HPDE6-E6E7 (cell line): ENCODE data around the gene TAOK3.
"Not testable (repeated sequence)": the region's sequence is repeated elsewhere in the genome, so short reads cannot be mapped to it uniquely, and the experiment has no call there.

Experiments
- DNase-seq: peaks from one replicate; pipeline ENCODE4 v3.0.0; 2011; ENCODE audit warnings: missing footprints; ENCODE audit errors: extremely low spot score

The TAOK3 gene

DNA sequence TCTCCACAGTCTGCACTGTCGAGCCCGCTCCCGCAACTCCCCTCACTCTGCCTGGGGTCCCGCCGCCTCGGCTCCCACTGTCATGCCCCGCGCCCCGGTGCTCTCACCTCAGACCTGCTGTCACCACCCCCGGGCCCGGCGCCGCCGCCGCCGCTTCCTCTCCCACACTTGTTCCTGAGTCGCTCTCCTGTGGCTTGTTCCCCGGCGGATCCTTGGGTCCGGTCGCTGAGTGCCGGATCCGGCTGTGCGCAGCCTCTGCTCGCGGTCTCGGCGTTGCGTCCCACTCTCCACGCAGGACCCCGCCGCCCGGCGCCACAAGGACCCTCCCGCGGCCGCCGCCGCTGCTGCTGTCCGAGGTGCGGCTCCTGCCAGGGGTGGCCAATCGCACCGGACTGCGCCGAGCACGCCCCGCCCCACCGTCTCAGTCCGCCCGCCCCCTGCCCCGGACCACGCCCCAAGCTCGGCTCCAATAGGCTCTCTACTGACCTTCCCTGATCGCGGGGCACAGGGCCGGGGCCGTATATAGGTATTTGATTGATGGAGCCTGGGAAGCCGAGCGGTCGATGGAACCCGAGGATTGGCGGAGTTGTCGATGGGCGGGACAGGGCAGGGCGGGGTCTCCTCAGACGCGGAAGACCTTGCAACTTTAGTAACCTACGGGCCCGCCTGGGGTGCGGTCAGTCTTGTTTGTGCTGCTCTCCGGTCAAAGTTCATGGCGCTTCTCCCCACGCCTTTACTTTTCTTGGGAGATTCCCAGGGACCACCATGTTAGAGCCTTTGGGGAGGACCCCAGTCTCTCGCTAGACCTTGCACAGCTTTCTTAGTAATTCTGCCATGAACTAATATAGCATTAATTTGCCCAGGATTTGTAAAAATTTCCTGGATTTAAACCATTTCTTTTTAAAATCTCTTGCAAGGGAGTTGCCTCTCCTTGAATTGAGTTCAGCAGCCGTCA lies at the start of gene TAOK3:
TAOK3 (minus strand) TSS at position 367 of the 955 bp plus-strand sequence. CDS start 117,340 bp downstream, outside the sequence.
- DNase-seq = peak; percentile 91

DNA sequence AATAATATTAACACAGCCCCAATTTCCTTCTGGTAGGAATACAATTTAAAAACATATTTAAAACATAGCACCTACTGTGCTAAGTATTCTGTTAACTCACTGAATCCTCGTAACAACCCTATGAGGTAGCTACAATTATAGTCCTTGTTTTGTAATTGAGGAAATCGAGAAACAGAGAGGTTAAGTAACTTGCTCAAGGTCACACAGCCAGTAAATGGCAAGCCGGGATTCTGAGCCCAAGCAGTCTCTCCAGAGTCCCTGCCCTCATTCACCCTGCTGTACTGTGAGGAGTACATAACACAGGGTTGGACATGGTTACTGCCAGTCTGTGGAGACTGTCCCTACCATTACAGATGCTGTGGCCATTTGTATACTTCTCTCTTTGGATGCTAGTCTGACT lies 48.0 kb upstream of the TAOK3 start:
- DNase-seq = no peak

DNA sequence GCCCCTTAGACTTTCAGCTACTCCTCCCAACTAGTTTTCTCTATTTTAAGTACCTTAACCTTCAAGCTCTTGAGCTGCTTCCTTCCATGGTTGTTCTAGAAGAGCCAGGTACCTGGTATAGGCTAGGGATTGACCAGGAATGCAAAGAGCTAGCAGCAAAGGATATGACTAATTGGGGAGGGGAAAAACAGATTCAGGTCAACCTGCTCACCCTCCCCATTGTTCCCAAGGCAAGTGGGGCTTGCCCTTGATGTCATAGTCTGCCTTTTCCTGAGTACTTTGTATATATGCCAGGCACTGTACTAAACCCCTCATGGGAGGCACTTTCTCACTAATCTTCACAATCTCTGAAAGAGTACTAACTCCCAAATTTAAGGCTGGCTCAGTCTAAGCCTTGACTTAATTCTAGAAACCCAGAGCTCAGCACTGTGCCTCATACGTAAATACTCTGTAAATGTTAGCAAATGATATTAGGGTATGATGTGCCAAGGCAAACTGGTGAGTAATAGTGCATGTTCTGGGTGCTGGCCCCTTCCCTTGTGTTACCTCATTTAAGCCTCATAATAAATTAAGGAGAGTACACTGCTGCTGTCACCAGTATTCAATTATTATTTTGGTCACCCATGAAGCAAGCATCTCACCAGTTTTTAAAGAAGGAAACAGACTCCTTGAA lies 45.8 kb upstream of the TAOK3 start:
- peak; percentile 13 for DNase-seq

DNA sequence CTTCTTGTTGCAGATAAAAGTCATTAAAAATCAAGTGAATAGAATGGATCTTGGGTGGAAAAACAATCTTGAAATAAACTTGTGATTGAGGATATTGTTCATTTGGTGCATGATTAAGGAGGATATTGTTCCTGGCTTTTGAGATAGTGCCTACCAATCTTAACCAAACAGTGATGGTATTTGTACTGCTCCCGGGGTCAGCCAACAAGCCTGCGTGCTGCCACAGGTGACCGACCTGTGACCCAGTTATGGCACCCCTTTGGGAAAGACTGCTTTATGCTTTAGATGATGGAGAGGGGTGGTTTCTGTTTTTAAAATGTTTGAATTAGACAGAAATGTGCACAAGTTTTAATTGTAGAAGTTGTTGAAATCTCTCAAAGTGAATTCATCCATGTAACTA lies 45.2 kb upstream of the TAOK3 start:
- DNase-seq = no peak

DNA sequence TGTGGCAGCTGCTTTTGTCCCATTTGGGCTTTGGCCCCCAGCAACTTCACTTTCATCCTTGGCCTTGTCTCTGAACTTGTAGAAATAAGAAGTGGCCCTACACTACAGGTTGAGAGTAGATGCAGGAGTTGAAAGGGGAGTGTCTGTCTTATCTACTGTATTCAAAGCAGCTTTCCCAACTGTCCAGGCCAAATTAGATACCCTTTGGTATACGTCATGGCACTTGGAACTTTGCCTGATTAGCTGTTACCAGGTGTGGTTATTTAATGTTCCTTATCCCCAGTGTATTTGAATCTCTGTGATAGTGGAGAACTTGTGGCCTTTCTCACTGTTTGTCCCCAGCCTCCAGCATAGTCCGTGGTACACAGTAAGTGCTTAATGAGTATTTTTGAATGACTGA lies 37.1 kb upstream of the TAOK3 start:
- no peak for DNase-seq

DNA sequence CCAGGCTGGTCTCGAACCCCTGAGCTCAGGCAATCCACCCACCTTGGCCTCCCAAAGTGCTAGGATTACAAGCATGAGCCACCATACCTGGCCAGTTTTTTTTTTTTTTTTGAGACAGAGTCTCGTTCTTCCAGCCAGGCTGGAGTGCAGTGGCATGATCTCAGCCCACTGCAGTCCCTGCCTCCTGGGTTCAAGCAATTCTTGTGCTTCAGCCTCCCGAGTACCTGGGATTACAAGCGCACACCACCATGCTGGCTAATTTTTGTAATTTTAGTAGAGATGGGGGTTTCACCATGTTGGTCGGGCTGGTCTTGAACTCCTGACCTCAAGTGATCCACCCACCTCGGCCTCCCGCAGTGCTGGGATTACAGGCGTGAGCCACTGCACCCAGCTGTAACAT lies 35.5 kb upstream of the TAOK3 start:
- DNase-seq = not testable (repeated sequence)

DNA sequence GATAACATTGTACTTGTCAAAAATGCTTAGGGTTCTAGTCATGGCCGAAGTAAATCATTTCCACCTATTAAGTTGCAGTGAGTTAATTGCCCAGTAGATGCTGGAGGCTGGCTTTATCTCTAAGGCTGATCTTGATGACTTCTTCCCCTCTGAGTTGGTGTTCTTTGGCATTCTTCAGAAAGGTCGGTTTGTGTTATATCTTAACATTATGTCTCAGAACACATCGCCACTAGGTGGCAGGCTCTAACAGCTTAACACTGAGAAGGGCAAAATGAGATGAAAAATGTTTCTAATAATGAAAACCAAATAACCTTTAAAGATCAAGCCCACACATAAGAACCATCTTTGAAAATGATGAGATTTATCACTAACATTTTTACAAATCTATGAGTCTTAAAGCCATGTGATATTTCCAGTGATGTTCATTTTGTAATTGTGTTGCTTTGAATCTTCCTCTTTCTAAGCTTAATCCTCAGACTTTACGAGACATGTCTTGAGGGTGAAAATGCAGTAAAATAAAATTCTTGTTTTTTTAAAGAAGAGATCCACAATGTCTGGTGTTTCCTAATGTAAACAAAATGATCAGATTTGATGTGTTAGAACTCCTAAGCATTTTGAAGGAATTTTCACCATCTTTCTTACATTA lies 32.3 kb upstream of the TAOK3 start:
- peak; percentile 19 for DNase-seq

DNA sequence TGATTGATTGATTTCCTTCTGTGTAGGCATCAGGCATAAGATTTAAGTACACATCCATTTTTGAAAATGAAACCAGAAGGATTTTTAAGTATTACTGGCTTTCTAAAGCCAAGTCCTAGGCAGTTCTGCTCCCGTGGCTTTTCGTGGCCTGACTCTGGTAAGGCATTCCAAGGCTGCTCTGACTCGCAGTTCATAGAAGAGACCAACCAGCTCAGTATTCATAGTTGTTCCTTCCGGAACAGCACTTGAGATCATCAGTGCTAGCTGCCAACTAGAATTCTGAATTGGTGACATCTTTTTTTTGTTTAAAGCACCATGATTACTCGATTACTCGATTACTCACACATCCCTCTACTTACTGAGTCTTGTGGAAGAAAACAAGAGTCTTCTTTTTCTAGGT lies 29.5 kb upstream of the TAOK3 start:
- DNase-seq = no peak

DNA sequence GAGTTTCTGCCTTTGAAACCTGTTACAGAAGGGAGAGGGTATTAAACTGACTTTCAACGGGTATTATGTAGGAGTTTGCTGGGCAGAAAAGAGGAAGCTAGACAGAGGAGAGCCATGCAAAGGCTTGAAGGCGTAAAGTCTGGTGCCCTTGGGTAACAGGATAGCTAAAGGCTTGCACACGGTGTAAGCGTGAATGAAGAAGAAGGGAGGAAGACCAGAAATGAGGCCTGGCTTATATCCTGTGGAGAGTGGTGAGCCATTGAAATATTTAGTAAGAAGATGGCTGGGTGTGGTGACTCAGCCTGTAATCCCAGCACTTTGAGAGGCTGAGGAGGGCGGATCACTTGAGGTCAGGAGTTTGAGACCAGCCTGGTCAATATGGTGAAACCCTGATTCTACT lies 26.2 kb upstream of the TAOK3 start:
- DNase-seq = no peak

DNA sequence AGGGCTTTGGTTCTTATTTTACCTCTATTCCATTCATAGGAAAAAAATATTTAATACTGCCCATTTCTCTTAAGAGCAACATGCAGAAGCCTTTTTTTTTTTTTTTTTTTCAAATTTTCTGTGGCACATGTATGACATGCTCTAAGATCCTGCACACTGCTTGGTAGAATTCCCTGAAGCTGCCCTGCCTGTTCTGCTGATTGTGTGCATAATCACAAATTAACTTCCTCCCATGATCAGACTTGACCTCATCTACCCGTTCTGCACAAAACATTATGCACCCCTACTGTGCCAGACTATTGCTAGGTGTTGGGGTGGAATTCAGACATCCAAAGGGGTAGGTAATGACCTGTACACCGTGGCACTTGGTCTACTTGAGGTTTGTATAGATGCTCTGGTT lies 25.8 kb upstream of the TAOK3 start:
- DNase-seq = no peak

DNA sequence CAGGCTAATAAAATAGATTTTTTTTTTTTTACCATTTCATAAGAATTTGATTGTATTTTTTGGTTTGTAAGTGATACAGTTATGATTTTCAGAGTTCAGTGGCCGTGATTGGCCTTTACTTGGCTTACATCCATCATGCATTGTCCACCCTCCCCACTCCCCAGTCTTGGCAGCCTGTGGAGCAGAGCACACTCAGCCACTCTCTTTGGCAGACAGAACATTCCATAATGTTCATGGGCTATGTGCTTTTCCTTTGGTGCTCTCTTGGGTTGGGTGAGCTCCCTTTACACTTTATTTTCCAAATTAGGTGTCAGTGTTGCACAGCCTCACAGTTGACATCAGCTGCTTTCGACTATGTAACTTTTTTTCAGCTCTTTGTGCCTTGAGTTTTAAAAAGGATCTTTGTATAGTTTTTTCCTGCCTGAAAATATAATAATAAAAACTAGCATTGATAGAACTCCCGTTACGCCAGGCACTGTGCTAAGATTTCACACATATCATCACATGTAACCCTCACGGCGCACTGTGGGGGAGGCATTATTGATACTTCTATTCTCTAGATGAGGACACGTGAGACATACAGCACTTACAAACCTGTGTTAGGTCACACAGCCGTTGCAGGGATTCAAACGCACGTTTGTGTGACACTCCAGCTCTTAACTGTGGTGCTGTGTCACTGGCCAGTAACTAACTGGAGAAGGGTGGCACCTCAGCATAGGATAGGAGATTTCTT lies 25.2 kb upstream of the TAOK3 start:
- no peak for DNase-seq

DNA sequence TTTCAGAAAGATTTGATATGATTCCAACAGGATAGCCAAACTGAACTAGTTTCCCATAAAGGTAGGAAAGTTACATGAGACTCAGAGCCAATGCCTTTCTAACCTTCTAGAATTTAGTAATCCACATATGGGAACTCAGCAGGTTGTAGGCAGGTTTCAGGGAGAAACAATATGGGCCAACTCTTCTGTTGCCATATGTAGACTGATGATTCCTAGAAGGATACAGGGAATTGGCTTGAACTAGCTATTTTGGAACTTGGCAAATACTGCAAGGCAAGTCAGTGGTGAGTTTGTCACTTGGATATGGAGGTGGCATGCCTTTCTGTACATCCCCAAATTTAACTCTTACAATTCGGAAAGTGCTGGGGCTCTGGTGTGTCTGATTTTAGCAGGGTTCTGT lies 19.1 kb upstream of the TAOK3 start:
- DNase-seq = no peak

DNA sequence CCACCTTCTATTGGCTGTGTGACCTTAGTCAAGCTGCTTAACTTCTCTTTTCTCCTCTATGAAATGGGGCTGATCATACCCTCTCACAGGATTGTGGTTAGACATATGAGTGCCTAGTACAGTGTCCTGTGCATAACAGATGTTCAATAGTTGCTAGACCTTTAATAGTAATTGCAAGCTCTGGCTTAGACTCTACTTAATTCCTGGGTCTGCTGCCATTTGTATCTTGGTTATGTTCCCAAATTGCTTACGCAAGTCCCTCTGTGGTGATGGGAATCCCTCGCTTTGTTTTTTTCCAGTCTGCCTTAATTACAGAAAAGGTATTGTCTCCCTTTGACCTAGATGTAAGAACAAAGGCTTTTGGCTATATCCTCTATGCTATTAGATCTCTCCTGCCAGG lies 18.7 kb upstream of the TAOK3 start:
- DNase-seq = no peak

DNA sequence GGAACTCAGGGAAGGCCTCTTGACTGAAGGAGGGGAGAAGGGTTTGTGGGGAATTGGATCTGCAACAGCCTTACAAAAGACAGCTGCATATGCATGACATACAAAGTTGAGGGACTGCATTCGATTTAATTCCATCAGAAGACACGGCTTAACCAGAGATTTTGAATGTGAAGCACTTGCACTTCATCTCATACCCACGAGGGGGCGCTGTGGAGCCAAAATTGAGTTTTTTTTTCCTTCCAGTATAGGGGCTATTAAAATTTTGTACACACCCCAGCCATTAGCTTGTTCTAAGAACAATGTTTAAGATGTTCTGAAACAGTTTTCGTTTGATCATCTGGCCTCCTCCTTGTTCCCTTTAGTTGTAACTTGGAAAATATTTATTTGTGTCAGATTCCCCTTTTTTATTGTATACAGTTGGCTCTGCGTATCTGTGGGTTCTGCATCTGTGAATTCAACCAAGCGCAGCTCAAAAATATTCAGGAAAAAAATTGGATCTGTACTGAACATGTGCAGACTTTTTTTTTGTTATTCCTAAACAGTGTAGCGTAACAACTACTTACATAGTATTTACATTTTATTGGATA lies 5.3 kb upstream of the TAOK3 start:
- DNase-seq = no peak

DNA sequence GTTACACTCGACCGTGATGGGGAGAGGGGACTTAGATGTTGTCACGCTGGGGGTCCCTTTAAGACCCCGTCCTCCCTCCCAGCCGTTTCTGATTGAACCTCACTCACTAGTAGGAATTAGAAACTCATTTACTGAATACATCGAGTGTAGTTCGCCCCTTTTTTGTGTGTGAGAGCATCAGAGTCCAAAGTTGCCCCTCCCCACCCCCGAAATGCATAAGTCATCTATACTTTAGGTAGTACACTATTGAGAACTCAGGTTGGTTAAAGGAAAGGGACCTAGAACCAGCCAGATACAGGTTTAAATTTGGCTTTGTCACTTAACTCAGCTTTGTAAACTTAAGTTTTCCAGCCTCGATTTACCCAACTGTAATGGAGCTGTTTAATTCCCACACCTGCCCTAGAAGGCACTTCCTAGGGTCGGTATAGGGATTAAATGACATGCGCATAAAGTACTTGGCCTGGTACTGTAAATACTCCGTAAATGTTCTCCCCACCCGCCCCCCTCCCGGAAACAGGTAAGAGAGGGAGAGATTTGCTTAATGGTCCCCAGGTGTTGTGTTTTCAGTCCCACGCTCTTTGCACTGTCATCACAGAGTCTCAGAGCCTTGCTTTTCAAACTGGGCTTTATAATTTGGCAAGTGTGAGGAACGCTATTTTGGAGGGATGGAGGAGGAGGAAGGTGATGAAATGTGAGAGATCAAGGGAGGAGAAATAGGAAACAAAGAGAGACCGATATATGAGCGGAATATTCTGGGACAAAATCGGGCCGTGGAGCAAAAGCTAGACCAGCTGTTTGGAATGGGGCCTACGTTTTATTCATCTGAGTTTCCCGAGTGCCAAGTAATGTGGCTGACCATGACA lies 4.5 kb upstream of the TAOK3 start:
- no peak for DNase-seq

DNA sequence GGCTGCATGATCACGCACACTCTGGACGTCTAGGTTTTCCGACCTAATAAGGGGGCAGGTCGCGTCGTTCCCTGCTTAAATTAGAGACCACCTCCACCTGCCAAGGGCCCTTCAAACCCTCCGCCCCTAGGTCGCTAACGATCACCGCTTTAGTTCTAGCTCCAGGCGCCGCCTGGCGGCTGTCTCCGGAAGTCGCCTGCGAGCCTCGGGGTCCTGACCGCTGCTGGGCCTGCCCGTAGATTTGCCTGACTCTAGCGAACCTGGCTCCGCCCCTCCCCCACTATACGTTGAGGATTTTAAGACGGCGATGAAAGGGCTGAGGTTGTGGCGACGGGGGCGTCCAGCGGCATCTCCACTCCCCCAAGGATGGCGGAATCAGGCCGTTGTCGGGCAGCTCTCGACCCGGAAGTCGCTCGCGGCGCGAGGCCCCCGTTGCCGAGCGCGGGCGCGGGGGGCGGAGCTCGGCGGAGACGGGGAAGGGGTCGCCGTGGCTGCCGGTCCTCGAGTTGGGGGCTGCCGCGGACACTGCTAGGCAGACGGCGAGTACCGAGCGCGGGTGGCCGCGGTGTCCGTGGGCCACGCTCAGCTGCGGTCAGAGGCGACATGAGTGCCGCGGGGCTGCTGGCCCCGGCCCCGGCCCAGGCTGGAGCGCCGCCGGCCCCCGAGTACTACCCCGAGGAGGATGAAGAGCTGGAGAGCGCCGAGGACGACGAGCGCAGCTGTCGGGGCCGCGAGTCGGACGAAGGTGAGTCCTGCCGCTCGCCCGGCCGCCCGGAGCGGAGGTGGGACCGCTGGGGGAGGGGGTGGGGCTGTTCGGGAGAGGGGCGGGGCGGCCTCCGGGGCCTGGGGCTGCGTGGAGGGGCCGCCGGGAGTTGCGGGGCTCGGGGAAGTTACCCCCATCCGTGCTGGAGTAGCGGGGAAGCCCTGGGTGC lies 3.6 kb upstream of the TAOK3 start, which contains the start of gene SUDS3:
SUDS3 (plus strand) TSS at position 467 of the 932 bp plus-strand sequence; CDS start at position 604, 137 bp downstream.
- peak; percentile 67 for DNase-seq

DNA sequence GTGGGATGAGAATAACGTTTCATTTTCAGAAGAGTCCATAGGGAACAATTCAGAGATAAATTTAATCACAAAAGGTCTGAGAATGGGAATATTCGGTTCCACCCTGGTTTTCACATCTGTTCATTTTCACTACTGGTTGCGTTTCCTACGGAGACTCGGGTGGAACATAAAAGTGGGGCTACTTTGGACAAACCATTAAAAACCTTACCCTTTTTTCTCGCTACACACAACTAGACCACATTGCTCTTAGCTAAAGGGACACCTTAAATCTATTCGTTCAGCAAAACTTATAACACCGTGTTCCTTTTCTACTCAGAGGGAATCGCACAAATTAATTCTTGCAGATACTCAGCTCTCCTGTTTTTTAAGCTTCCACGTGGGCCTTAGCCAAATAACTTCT lies 2.6 kb upstream of the TAOK3 start:
- DNase-seq = no peak

DNA sequence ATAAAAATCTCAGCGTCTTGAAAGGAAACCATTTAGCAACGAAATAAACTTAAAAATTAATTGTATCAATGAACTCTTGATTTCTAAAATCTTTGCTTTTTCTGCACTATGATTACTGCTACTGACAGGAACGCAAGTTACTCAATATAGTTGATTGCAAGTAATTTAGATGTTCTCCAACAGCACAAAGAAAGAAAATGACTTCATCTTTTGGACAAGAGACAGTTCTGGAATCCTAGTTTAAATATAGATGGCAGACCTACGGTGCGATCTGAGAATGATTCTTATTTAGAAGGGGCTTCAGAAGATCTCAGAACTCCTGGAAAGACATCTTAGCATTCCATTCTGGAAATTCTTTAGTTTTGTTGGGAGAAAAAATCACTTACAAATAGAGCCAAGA lies 2.2 kb upstream of the TAOK3 start:
- DNase-seq = no peak

DNA sequence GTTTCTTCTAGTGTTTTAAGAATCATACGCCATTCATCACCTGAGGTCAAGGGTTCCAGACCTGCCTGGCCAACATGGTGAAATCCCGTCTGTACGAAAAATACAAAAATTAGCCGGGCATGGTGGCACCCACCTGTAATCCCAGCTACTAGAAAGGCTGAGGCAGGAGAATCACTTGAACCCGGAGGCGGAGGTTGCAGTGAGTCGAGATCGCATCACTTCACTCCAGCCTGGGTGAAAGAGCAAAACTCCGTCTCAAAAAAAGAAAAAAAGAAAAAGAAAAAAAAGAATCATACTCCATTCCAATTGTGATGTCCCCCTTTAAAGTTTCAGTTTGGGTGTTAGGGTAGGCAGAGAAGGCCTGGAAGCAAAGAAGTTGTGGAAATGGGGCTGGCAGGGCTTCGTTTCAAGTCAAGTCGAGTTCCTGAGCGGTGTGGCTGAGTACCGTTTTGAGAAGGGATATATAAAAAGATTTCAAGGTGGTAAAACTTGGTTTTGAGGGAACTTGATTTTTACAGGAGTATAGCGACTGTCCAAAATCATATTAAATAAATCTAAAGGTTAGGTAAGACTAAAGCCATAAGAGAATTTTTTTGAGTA lies 1.5 kb upstream of the TAOK3 start:
- DNase-seq = no peak
